ENCODE data around the gene MOV10L1. TPM values are rescaled to one million over a fixed set of nuclear protein-coding genes. Genes with fewer than 3 reads are reported as not detected.

MOV10L1 gene
- total RNA-seq, 5 donors from 2014 or later (not counting 1 experiment from before 2014, with no cell fraction given): 0.44 TPM; not detected in 4

DNA sequence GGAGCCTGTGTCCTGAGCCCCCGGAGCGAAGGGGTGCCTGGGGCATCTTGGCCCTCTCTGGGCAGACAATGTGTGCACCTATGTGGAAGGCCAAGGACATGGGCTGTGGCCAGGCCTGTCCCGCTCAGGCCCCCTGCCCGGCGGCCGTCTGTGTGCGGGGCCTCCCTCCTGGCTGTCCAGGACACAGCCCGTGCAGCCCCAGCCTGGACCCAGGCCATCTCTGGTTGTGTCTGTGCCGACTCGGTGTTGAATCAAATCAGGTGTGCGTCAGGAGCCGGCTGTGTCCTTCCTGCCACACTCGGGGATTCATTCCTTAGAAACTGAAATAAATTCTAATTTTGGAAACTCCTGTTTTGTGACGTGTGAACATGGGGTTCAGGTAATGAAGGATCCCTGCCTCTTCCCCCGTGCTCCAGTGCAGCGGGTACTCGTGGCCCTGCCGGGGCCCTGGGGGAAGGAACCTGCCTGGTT lies 109.5 kb downstream of the MOV10L1 start:
- Mint-ChIP-seq H3K4me1 (peaks cover 20 to 31% (median 28%) of the 10 kb centered on the region in 3 donors), H3K27ac (peak overlapping the region; percentile 43 to 52), H3K9me3 (no peaks in the 10 kb centered on the region), H3K27me3 (no peaks in the 10 kb centered on the region), H3K36me3 (peaks cover 8% of the 10 kb centered on the region), H3K4me3 (peak overlapping the region; percentile 62 to 77 (median 74))
- Histone ChIP-seq H3K27me3 (replicated peaks in 1 of 2; ENCODE audit: control insufficient read depth in 2 of 2, extremely low read depth in 1 of 2, insufficient read depth in 2 of 2, low read length in 1 of 2) (no peaks in the 10 kb centered on the region), H3K4me1 (ENCODE audit: control insufficient read depth in 1 of 2, extremely low read depth in 1 of 2, insufficient read depth in 2 of 2, low read length in 2 of 2) (peaks cover 4 to 31% of the 10 kb centered on the region in 2 experiments), H3K27ac (ENCODE audit: low read length) (no peak overlapping the region), H3K9me3 (no peaks in the 10 kb centered on the region), H3K4me3 (ENCODE audit: control insufficient read depth in 1 of 2, extremely low read depth in 1 of 2, low read length in 1 of 2) (no peak overlapping the region), H3K36me3 (ENCODE audit: control insufficient read depth in 2 of 2, extremely low read depth in 1 of 2, insufficient read depth in 1 of 2, low read length in 1 of 2) (peaks cover 6 to 30% of the 10 kb centered on the region in 2 donors)
- POLR2A ChIA-PET: no interaction called here
- DNase-seq (no peak), ATAC-seq (replicated peaks in 1 of 4) (no peak)
- WGBS (ENCODE audit: insufficient coverage): 92% methylated on average over 13 of the region's 18 CpGs
- CTCF ChIA-PET: no interaction called here

DNA sequence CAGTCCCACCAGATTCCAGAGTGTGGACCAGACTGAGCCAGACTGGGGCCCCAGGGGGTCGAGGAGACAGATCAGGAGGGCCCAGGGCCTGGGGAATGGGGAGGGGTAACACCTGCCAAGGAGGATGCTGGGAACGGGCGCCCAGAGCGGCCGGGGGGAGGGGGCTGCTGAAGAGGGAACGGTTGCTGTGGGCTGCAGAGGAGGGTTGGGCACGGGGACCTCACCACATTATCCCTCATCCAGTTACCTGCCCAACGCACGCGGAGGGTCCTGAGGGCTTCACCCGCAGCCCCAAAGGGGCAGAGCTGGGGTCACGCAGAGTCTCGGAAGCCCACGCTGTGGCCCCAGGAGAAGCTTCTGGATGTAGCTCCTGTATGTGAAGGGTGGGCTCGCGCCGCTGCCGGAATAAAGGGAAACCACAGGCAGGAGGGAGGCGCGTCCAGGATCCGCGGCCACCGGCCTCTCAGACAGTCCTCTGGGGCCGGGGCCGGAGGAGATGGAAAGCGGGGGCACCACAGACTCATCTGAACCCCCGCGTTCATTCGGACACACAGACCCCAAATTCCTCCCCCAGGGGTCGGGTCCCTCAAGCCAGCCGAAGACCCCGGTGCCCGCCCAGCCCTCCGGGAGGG lies 110.1 kb downstream of the MOV10L1 start:
- peak overlapping the region; percentile 62 to 77 (median 74) for H3K4me3 Mint-ChIP-seq
- peak overlapping the region; percentile 56 to 71 for H3K4me3 ChIP-seq (ENCODE audit: control insufficient read depth in 1 of 2, extremely low read depth in 1 of 2, low read length in 1 of 2)
- DNase-seq: peak in 1 of 35 experiments; percentile 28
- 9% methylated on average over 21 of the region's 34 CpGs for WGBS (ENCODE audit: insufficient coverage)
- no peaks in the 10 kb centered on the region for H3K9me3 ChIP-seq
- CTCF ChIA-PET: no interaction called here
- no peak overlapping the region for H3K27ac ChIP-seq (ENCODE audit: low read length)
- POLR2A ChIA-PET: no interaction called here
- peaks cover 4 to 24% of the 10 kb centered on the region in 2 experiments for H3K4me1 ChIP-seq (ENCODE audit: control insufficient read depth in 1 of 2, extremely low read depth in 1 of 2, insufficient read depth in 2 of 2, low read length in 2 of 2)
- ATAC-seq (replicated peaks in 1 of 4): peak in 2 of 4 experiments; percentile 1
- no peaks in the 10 kb centered on the region for H3K9me3 Mint-ChIP-seq
- H3K27ac Mint-ChIP-seq: peak overlapping the region; percentile 43 to 52
- peaks cover 13% of the 10 kb centered on the region for H3K36me3 Mint-ChIP-seq
- no peaks in the 10 kb centered on the region for H3K27me3 Mint-ChIP-seq
- peaks cover 24 to 33% (median 33%) of the 10 kb centered on the region in 3 donors for H3K4me1 Mint-ChIP-seq
- H3K36me3 ChIP-seq (ENCODE audit: control insufficient read depth in 2 of 2, extremely low read depth in 1 of 2, insufficient read depth in 1 of 2, low read length in 1 of 2): peaks cover 3 to 23% of the 10 kb centered on the region in 2 donors
- no peaks in the 10 kb centered on the region for H3K27me3 ChIP-seq (replicated peaks in 1 of 2; ENCODE audit: control insufficient read depth in 2 of 2, extremely low read depth in 1 of 2, insufficient read depth in 2 of 2, low read length in 1 of 2)

DNA sequence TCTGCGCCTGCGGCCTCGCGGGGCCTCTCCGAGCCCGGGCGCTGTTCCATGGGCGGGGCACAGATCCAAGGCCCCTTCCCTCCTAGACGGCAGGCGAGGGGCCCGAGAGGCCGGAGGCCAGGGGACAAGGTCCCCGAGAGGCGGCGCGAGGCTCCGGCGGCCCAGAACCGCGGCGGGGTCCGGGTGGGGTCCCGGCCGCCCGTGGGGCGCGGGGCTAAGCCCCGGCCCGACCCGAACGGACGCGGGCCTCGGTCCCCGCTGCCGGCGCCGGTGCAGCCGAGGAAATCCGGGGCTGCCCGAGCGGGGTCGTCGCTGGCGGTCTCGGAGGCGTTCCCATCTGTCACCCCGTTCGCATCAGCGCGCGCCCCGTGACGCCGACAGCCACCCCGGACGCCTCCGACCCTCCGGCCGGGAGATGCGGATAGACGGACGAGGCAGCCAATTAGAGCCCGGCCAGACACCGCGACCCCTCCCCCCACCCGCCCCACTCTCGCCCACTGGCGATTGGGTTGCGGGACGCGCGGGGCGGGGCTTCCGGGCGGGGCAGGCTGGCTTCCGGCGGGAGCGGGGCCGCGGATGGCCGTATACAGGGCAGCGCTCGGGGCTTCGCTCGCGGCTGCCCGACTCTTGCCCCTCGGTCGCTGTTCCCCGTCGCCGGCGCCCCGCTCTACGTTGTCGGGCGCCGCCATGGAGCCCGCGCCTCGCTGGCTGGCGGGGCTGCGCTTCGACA lies 110.8 kb downstream of the MOV10L1 start, which contains the start of gene SELENOO:
SELENOO (plus strand) TSS at position 551 of the 730 bp plus-strand sequence; CDS start at position 577, 26 bp downstream.
- no peak within 1 kb of the TSS for H3K27ac ChIP-seq (ENCODE audit: low read length)
- H3K27me3 ChIP-seq (replicated peaks in 1 of 2; ENCODE audit: control insufficient read depth in 2 of 2, extremely low read depth in 1 of 2, insufficient read depth in 2 of 2, low read length in 1 of 2): no peaks in the 10 kb centered on the region
- ATAC-seq (replicated peaks in 1 of 4) (peak; percentile 87 to 91 (median 90)), DNase-seq (peak; percentile 73 to 93 (median 83))
- H3K36me3 Mint-ChIP-seq: peaks cover 16% of the 10 kb centered on the region
- WGBS (ENCODE audit: insufficient coverage): under 1% methylated on average over 103 of the region's 105 CpGs
- H3K9me3 ChIP-seq: no peaks in the 10 kb centered on the region
- peak within 1 kb of the TSS; percentile 80 to 84 (median 82) for H3K4me3 Mint-ChIP-seq
- CTCF ChIA-PET: no interaction called here
- no peaks in the 10 kb centered on the region for H3K27me3 Mint-ChIP-seq
- no peaks in the 10 kb centered on the region for H3K9me3 Mint-ChIP-seq
- H3K4me1 Mint-ChIP-seq: peaks cover 29 to 37% (median 35%) of the 10 kb centered on the region in 3 donors
- POLR2A ChIA-PET: no interaction called here
- H3K4me1 ChIP-seq (ENCODE audit: control insufficient read depth in 1 of 2, extremely low read depth in 1 of 2, insufficient read depth in 2 of 2, low read length in 2 of 2): peaks cover 4 to 23% of the 10 kb centered on the region in 2 experiments
- H3K27ac Mint-ChIP-seq: peak within 1 kb of the TSS; percentile 27 to 58
- H3K36me3 ChIP-seq (ENCODE audit: control insufficient read depth in 2 of 2, extremely low read depth in 1 of 2, insufficient read depth in 1 of 2, low read length in 1 of 2): peaks cover 0 to 18% of the 10 kb centered on the region in 2 donors
- H3K4me3 ChIP-seq (ENCODE audit: control insufficient read depth in 1 of 2, extremely low read depth in 1 of 2, low read length in 1 of 2): peak within 1 kb of the TSS; percentile 56 to 71

- POLR2A ChIA-PET: no interaction called here
- CTCF ChIA-PET: interaction anchor here in 1 of 2 donors (0.6 kb wide), 1 partner anchor 42 kb away, joined by 3 read pairs; no protein-coding TSS in a partner anchor
These were observed 111.7 kb downstream of the MOV10L1 start for GRCh38 chr22:50201191-50202129.

DNA sequence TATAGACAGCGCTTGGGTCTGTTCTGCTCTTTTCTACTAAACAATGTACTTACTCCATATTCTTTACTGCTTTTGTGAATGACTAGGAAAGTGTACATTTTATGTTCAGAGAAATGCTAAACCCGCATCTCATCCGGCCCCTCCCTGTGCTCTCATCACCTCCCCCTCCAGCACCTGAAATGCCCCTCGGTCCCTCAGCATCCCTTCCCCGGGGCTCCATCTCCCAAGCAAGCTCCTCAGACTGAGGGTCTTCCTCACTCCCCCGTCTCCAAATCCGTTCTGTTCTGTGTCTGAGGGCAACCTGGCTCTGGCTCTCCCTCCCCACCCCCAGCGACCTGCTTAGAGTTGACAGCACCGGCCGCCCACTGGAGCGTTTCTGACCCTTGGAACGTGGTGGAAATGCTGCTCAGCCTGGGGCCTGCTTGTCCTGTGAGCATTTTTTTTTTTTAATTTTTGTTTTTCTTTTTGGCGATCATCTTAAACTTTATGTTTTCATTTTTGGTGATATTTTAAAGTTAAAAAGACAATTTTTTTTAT lies 112.4 kb downstream of the MOV10L1 start:
- Histone ChIP-seq H3K36me3 (ENCODE audit: control insufficient read depth in 2 of 2, extremely low read depth in 1 of 2, insufficient read depth in 1 of 2, low read length in 1 of 2) (peaks cover 0 to 17% of the 10 kb centered on the region in 2 donors), H3K4me3 (ENCODE audit: control insufficient read depth in 1 of 2, extremely low read depth in 1 of 2, low read length in 1 of 2) (peak overlapping the region; percentile 43 to 68), H3K9me3 (no peaks in the 10 kb centered on the region), H3K27me3 (replicated peaks in 1 of 2; ENCODE audit: control insufficient read depth in 2 of 2, extremely low read depth in 1 of 2, insufficient read depth in 2 of 2, low read length in 1 of 2) (no peaks in the 10 kb centered on the region), H3K27ac (ENCODE audit: low read length) (no peak overlapping the region), H3K4me1 (ENCODE audit: control insufficient read depth in 1 of 2, extremely low read depth in 1 of 2, insufficient read depth in 2 of 2, low read length in 2 of 2) (peaks cover 4 to 29% of the 10 kb centered on the region in 2 experiments)
- Mint-ChIP-seq H3K4me1 (peaks cover 29 to 37% (median 35%) of the 10 kb centered on the region in 3 donors), H3K9me3 (no peaks in the 10 kb centered on the region), H3K27ac (peak overlapping the region in 1 of 2 donors; percentile 58), H3K4me3 (peak overlapping the region; percentile 80 to 84 (median 82)), H3K36me3 (peaks cover 16% of the 10 kb centered on the region), H3K27me3 (no peaks in the 10 kb centered on the region)
- 81% methylated on average over 6 of the region's 13 CpGs for WGBS (ENCODE audit: insufficient coverage)
- POLR2A ChIA-PET: no interaction called here
- DNase-seq (no peak), ATAC-seq (replicated peaks in 1 of 4) (no peak)
- CTCF ChIA-PET: interaction anchor here in 1 of 2 donors (0.6 kb wide), 1 partner anchor 41 kb away, joined by 3 read pairs; no protein-coding TSS in a partner anchor

More at GRCh38 chr22:50201191-50202129, 111.7 kb downstream of the MOV10L1 start:
- no peak for DNase-seq
- Histone ChIP-seq H3K9me3 (no peaks in the 10 kb centered on the region), H3K27me3 (replicated peaks in 1 of 2; ENCODE audit: control insufficient read depth in 2 of 2, extremely low read depth in 1 of 2, insufficient read depth in 2 of 2, low read length in 1 of 2) (no peaks in the 10 kb centered on the region), H3K36me3 (ENCODE audit: control insufficient read depth in 2 of 2, extremely low read depth in 1 of 2, insufficient read depth in 1 of 2, low read length in 1 of 2) (peaks cover 0 to 14% of the 10 kb centered on the region in 2 donors), H3K4me3 (ENCODE audit: control insufficient read depth in 1 of 2, extremely low read depth in 1 of 2, low read length in 1 of 2) (peak overlapping the region; percentile 56 to 68), H3K4me1 (ENCODE audit: control insufficient read depth in 1 of 2, extremely low read depth in 1 of 2, insufficient read depth in 2 of 2, low read length in 2 of 2) (peaks cover 4 to 23% of the 10 kb centered on the region in 2 experiments), H3K27ac (ENCODE audit: low read length) (no peak overlapping the region)
- peaks cover 16% of the 10 kb centered on the region for H3K36me3 Mint-ChIP-seq
- H3K4me3 Mint-ChIP-seq: peak overlapping the region; percentile 80 to 84 (median 82)
- peaks cover 29 to 37% (median 35%) of the 10 kb centered on the region in 3 donors for H3K4me1 Mint-ChIP-seq
- WGBS (ENCODE audit: insufficient coverage): 3% methylated on average over 112 of the region's 115 CpGs
- H3K27me3 Mint-ChIP-seq: no peaks in the 10 kb centered on the region
- no peaks in the 10 kb centered on the region for H3K9me3 Mint-ChIP-seq
- peak overlapping the region in 1 of 2 donors; percentile 58 for H3K27ac Mint-ChIP-seq
- ATAC-seq (replicated peaks in 1 of 4): peak; percentile 30 to 47 (median 40)
